Caco-2 (cell line): Measurements from ENCODE around the gene FYTTD1. TPM values are rescaled to one million over a fixed set of nuclear protein-coding genes. Genes with fewer than 3 reads are reported as not detected.

Experiments used
- BruUV-seq: library from RNA; stranded (reverse); fragments of 400-500 nt; replicated peaks from 2 replicates; lab custom pipeline; 2021; lab: Mats Ljungman, UMichigan
- CTCF ChIA-PET: fragments of 300-600 bp; sonication (Branson Sonifier 250); formaldehyde crosslinking; loops from one replicate; lab custom pipeline; 2022; ENCODE audit warnings: antibody characterized with exemption; lab: Charles Lee
- POLR2A ChIA-PET: fragments of 300-600 bp; sonication (Branson Sonifier 250); formaldehyde crosslinking; loops from one replicate; lab custom pipeline; 2022; ENCODE audit warnings: antibody characterized with exemption; lab: Charles Lee
- DNase-seq, 2 experiments: peaks; one replicate each; pipeline versions ENCODE4 v3.0.0 to v3.0.0-alpha.2; 2020 to 2022
- H3K27me3 ChIP-seq: replicated peaks from 2 replicates; pipeline ENCODE4 v1.6.0; 2011; ENCODE audit warnings: low read length; ENCODE audit not compliant: control insufficient read depth, insufficient read depth
- H3K36me3 ChIP-seq: 2 replicates; pipeline ENCODE4 v1.5.1; 2011; ENCODE audit warnings: low read length; ENCODE audit not compliant: control insufficient read depth, insufficient read depth
- H3K4me1 ChIP-seq: fragments of 250-450 bp; sonication (Bioruptor Pico); 2 replicates; pipeline ENCODE4 v1.5.1; 2020; ENCODE audit warnings: mild to moderate bottlenecking
- H3K4me3 ChIP-seq: 2 replicates; pipeline ENCODE4 v1.5.1; 2011; ENCODE audit warnings: low read depth, mild to moderate bottlenecking, control low read depth, low read length
- H3K9me3 ChIP-seq: fragments of 250-450 bp; sonication (Bioruptor Pico); 2 replicates; pipeline ENCODE4 v1.5.1; 2020; ENCODE audit warnings: mild to moderate bottlenecking, moderate library complexity
- H3K27ac Mint-ChIP-seq: one replicate; pipeline ENCODE4 v1.8.0; 2022; ENCODE audit warnings: mixed read lengths; ENCODE audit not compliant: unreplicated experiment
- H3K27me3 Mint-ChIP-seq: one replicate; pipeline ENCODE4 v1.8.0; 2022; ENCODE audit warnings: mixed read lengths; ENCODE audit not compliant: insufficient read depth, unreplicated experiment
- H3K36me3 Mint-ChIP-seq: one replicate; pipeline ENCODE4 v1.8.0; 2022; ENCODE audit warnings: mild to moderate bottlenecking, mixed read lengths; ENCODE audit not compliant: insufficient read depth, unreplicated experiment
- H3K4me1 Mint-ChIP-seq: one replicate; pipeline ENCODE4 v1.8.0; 2022; ENCODE audit warnings: low read depth, mixed read lengths; ENCODE audit not compliant: unreplicated experiment
- H3K4me3 Mint-ChIP-seq: one replicate; pipeline ENCODE4 v1.8.0; 2022; ENCODE audit warnings: mild to moderate bottlenecking, moderate library complexity, mixed read lengths; ENCODE audit not compliant: unreplicated experiment
- H3K9me3 Mint-ChIP-seq: one replicate; pipeline ENCODE4 v1.8.0; 2022; ENCODE audit warnings: mixed read lengths; ENCODE audit not compliant: unreplicated experiment
- intact Hi-C: fragments of 100-400 bp; cut with micrococcal nuclease; formaldehyde crosslinking; loops from one replicate; pipeline ENCODE4 v1.10.0; 2022; ENCODE audit not compliant: unreplicated experiment
- total RNA-seq: library from RNA; stranded (reverse); gene quantifications from 2 replicates; pipeline ENCODE4 v1.2.3, GENCODE V29; 2022
- TF ChIP-seq, protein P1 (sequence below), 2 experiments: fragments of 200-600 bp in 1 of 2; IDR thresholded peaks; 1 replicate in 1 of 2; 2 replicates in 1 of 2; pipeline versions ENCODE4 v1.5.1 to v1.8.0; 2011 to 2022; ENCODE audit warnings: antibody characterized with exemption in 1 of 2, control low read depth in 1 of 2, inconsistent platforms in 1 of 2, low read depth in 1 of 2, low read length in 1 of 2, mild to moderate bottlenecking in 1 of 2, moderate library complexity in 1 of 2; ENCODE audit not compliant: insufficient read depth in 1 of 2, severe bottlenecking in 1 of 2, unreplicated experiment in 1 of 2

Gene FYTTD1
- total RNA-seq, 1 experiment from 2014 or later, result 41.6 TPM

DNA sequence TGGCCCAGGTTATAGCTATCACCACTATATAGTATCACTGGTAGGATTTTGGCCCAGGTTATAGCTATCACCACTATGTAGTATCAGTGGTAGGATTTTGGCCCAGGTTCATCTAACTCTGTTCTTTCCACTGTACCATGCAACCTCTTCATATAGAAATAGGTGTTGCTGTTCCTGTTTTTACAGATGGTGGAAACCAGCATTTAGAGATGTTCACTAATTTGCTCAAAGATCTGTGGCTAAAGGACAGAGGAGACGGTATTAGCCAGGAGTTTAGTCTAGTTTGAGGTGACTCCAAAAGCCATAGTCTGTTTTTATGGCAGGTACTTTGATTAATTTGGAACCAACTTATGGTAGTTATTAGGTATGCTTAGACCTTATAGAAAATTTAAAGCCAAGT is 44.4 kb downstream of the FYTTD1 start:
- no peaks in the 10 kb centered on the region for H3K36me3 ChIP-seq
- H3K9me3 ChIP-seq, result no peaks in the 10 kb centered on the region
- H3K9me3 Mint-ChIP-seq, result no peaks in the 10 kb centered on the region
- no peaks in the 10 kb centered on the region for H3K4me1 Mint-ChIP-seq
- H3K27me3 Mint-ChIP-seq, result no peaks in the 10 kb centered on the region
- no peaks in the 10 kb centered on the region for H3K4me1 ChIP-seq
- no peaks in the 10 kb centered on the region for H3K27me3 ChIP-seq
- H3K36me3 Mint-ChIP-seq, result peaks cover 9% of the 10 kb centered on the region
- intact Hi-C loops, result no loop called here
- POLR2A ChIA-PET, result no interaction called here
- TF ChIP-seq, protein P1, sequence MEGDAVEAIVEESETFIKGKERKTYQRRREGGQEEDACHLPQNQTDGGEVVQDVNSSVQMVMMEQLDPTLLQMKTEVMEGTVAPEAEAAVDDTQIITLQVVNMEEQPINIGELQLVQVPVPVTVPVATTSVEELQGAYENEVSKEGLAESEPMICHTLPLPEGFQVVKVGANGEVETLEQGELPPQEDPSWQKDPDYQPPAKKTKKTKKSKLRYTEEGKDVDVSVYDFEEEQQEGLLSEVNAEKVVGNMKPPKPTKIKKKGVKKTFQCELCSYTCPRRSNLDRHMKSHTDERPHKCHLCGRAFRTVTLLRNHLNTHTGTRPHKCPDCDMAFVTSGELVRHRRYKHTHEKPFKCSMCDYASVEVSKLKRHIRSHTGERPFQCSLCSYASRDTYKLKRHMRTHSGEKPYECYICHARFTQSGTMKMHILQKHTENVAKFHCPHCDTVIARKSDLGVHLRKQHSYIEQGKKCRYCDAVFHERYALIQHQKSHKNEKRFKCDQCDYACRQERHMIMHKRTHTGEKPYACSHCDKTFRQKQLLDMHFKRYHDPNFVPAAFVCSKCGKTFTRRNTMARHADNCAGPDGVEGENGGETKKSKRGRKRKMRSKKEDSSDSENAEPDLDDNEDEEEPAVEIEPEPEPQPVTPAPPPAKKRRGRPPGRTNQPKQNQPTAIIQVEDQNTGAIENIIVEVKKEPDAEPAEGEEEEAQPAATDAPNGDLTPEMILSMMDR (IDR thresholded peaks at IDR 0.05; ENCODE audit: insufficient read depth in 1 of 2, low read depth in 1 of 2, low read length in 1 of 2, severe bottlenecking in 1 of 2, unreplicated experiment in 1 of 2), result no peak
- CTCF ChIA-PET, result no interaction called here
- H3K27ac Mint-ChIP-seq, result no peak overlapping the region
- no peak for DNase-seq
- no peak overlapping the region for H3K4me3 ChIP-seq
- BruUV-seq, result no TSS peak
- no peak overlapping the region for H3K4me3 Mint-ChIP-seq

GRCh38 chr3:197795200-197795599 is 45.5 kb downstream of the FYTTD1 start:
- peak in 1 of 2 experiments; percentile 2 for DNase-seq
- no peak overlapping the region for H3K4me3 Mint-ChIP-seq
- intact Hi-C loops, result no loop called here
- CTCF ChIA-PET, result no interaction called here
- TF ChIP-seq, protein P1 (IDR thresholded peaks at IDR 0.05; ENCODE audit: insufficient read depth in 1 of 2, low read depth in 1 of 2, low read length in 1 of 2, severe bottlenecking in 1 of 2, unreplicated experiment in 1 of 2), result no peak
- no peaks in the 10 kb centered on the region for H3K9me3 ChIP-seq
- H3K4me3 ChIP-seq, result no peak overlapping the region
- no peaks in the 10 kb centered on the region for H3K4me1 ChIP-seq
- H3K9me3 Mint-ChIP-seq, result no peaks in the 10 kb centered on the region
- no peaks in the 10 kb centered on the region for H3K4me1 Mint-ChIP-seq
- BruUV-seq, result no TSS peak
- no peak overlapping the region for H3K27ac Mint-ChIP-seq
- no peaks in the 10 kb centered on the region for H3K36me3 ChIP-seq
- H3K27me3 ChIP-seq, result no peaks in the 10 kb centered on the region
- POLR2A ChIA-PET, result interaction anchor here (0.6 kb wide), 1 partner anchor 928 kb away, joined by 7 read pairs; no protein-coding TSS in a partner anchor
- H3K27me3 Mint-ChIP-seq, result no peaks in the 10 kb centered on the region
- H3K36me3 Mint-ChIP-seq, result peaks cover 9% of the 10 kb centered on the region

GRCh38 chr3:197796087-197796486 is 46.4 kb downstream of the FYTTD1 start:
- Histone ChIP-seq H3K27me3 (no peaks in the 10 kb centered on the region), H3K4me1 (no peaks in the 10 kb centered on the region), H3K4me3 (no peak overlapping the region), H3K9me3 (no peaks in the 10 kb centered on the region), H3K36me3 (no peaks in the 10 kb centered on the region)
- ChIA-PET POLR2A (no interaction called here), CTCF (no interaction called here)
- H3K27me3 Mint-ChIP-seq, result no peaks in the 10 kb centered on the region
- DNase-seq, result no peak
- no peaks in the 10 kb centered on the region for H3K4me1 Mint-ChIP-seq
- peaks cover 4% of the 10 kb centered on the region for H3K36me3 Mint-ChIP-seq
- no peak overlapping the region for H3K4me3 Mint-ChIP-seq
- H3K27ac Mint-ChIP-seq, result no peak overlapping the region
- H3K9me3 Mint-ChIP-seq, result no peaks in the 10 kb centered on the region
- intact Hi-C loops, result no loop called here
- TF ChIP-seq, protein P1 (IDR thresholded peaks at IDR 0.05; ENCODE audit: insufficient read depth in 1 of 2, low read depth in 1 of 2, low read length in 1 of 2, severe bottlenecking in 1 of 2, unreplicated experiment in 1 of 2), result no peak
- BruUV-seq, result no TSS peak
